Smooth muscle cell (in vitro differentiated cells): ENCODE data around the gene TLCD2. TPM values are rescaled to one million over a fixed set of nuclear protein-coding genes. Genes with fewer than 3 reads are reported as not detected.

Experiments used
- DNase-seq: peaks from one replicate; lab custom pipeline; 2025; ENCODE audit not compliant: unreplicated experiment; lab: John Stamatoyannopoulos, UW
- H2AFZ ChIP-seq: fragments of 200-600 bp; sonication (generic); 2 replicates; pipeline ENCODE4 v1.6.0; 2016; ENCODE audit warnings: antibody characterized with exemption, low read depth, mild to moderate bottlenecking
- H3F3A ChIP-seq: fragments of 200-600 bp; sonication (generic); 2 replicates; pipeline ENCODE4 v1.6.0; 2017; ENCODE audit warnings: antibody characterized with exemption, low read depth
- H3K27ac ChIP-seq: fragments of 200-600 bp; sonication (generic); 2 replicates; pipeline ENCODE4 v1.5.1; 2016; ENCODE audit warnings: low read depth, mild to moderate bottlenecking
- H3K27me3 ChIP-seq: fragments of 200-600 bp; sonication (generic); 2 replicates; pipeline ENCODE4 v1.6.1; 2016; ENCODE audit warnings: low read depth, mild to moderate bottlenecking
- H3K36me3 ChIP-seq: fragments of 200-600 bp; sonication (generic); 2 replicates; pipeline ENCODE4 v1.5.1; 2016; ENCODE audit warnings: low read depth
- H3K4me1 ChIP-seq: fragments of 200-600 bp; sonication (generic); 2 replicates; pipeline ENCODE4 v1.5.1; 2016; ENCODE audit warnings: low read depth
- H3K4me2 ChIP-seq: fragments of 200-600 bp; sonication (generic); 2 replicates; pipeline ENCODE4 v1.6.0; 2016; ENCODE audit warnings: mild to moderate bottlenecking
- H3K4me3 ChIP-seq: fragments of 200-600 bp; sonication (generic); 2 replicates; pipeline ENCODE4 v1.5.1; 2016; ENCODE audit warnings: mild to moderate bottlenecking
- H3K79me2 ChIP-seq: fragments of 200-600 bp; sonication (generic); 2 replicates; pipeline ENCODE4 v1.6.0; 2016; ENCODE audit warnings: low read depth, mild to moderate bottlenecking
- H3K9ac ChIP-seq: fragments of 200-600 bp; sonication (generic); 2 replicates; pipeline ENCODE4 v1.6.0; 2016; ENCODE audit warnings: low read depth
- H3K9me3 ChIP-seq: fragments of 200-600 bp; sonication (generic); replicated peaks from 2 replicates; pipeline ENCODE4 v1.5.1; 2016; ENCODE audit warnings: low read depth
- H4K20me1 ChIP-seq: fragments of 200-600 bp; sonication (generic); 2 replicates; pipeline ENCODE4 v1.6.0; 2016; ENCODE audit warnings: low read depth
- CTCF ChIP-seq: fragments of 200-600 bp; sonication (generic); IDR thresholded peaks from 2 replicates; pipeline ENCODE4 v1.5.1; 2017; ENCODE audit warnings: borderline replicate concordance, mild to moderate bottlenecking, antibody characterized with exemption; ENCODE audit not compliant: insufficient read depth, poor library complexity, severe bottlenecking
- WGBS: methylation state at CpG from one replicate; pipeline ENCODE4 v1.1.7; 2016; ENCODE audit warnings: low lambda C conversion rate; 5-methylcytosine and 5-hydroxymethylcytosine counted together
- polyA plus RNA-seq: library from polyadenylated mRNA; unstranded; fragments of >200 nt; fragmentation: Nextera tagmentation; extraction: Ambion mirVana; gene quantifications from 2 replicates; pipeline ENCODE4 v1.2.1, GENCODE V29; 2016
- total RNA-seq: library from RNA; depleted of rRNA; stranded (reverse); fragments of >200 nt; gene quantifications from 2 replicates; pipeline ENCODE4 v1.2.3, GENCODE V29; 2014

Gene TLCD2
- total and polyA plus RNA-seq, 2 experiments from 2014 or later, result 1.9 to 2.5 TPM

DNA sequence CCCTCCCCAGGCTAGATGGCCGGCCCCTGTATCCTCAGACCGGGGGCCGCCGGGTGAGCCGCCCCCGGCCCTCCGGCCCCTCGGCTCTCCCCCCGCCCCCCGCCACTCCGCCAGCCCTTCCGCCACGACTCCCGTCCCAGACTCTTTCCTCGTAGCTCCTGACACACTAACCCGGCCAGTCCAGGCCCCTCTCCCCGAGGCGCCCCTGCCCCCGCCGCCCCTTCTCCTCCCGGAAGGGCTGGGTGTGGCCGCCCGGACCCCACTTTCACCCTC lies 5.6 kb upstream of the TLCD2 start:
- Histone ChIP-seq H3K9me3 (no peaks in the 10 kb centered on the region), H3K9ac (peak overlapping the region; percentile 100), H3K4me2 (peak overlapping the region; percentile 99), H3F3A (peaks cover 40% of the 10 kb centered on the region), H2AFZ (no peak overlapping the region), H3K36me3 (no peaks in the 10 kb centered on the region), H3K79me2 (peaks cover 50% of the 10 kb centered on the region), H3K27ac (peak overlapping the region; percentile 99), H4K20me1 (peaks cover 52% of the 10 kb centered on the region), H3K4me3 (peak overlapping the region; percentile 97), H3K4me1 (peaks cover 28% of the 10 kb centered on the region), H3K27me3 (no peaks in the 10 kb centered on the region)
- TF ChIP-seq CTCF, result no peak
- WGBS, result 0% methylated on average over 6 of the region's 23 CpGs
- no peak for DNase-seq

- peaks cover 40% of the 10 kb centered on the region for H3F3A ChIP-seq
- WGBS, result 2% methylated on average over 22 of the region's 32 CpGs
- DNase-seq, result peak; percentile 77
- H3K9me3 ChIP-seq, result no peaks in the 10 kb centered on the region
- H3K27me3 ChIP-seq, result no peaks in the 10 kb centered on the region
- peak overlapping the region; percentile 100 for H3K9ac ChIP-seq
- H3K4me2 ChIP-seq, result peak overlapping the region; percentile 99
- no peak overlapping the region for H2AFZ ChIP-seq
- peaks cover 57% of the 10 kb centered on the region for H4K20me1 ChIP-seq
- TF ChIP-seq CTCF, result no peak
- H3K36me3 ChIP-seq, result no peaks in the 10 kb centered on the region
- peaks cover 52% of the 10 kb centered on the region for H3K79me2 ChIP-seq
- H3K27ac ChIP-seq, result peak overlapping the region; percentile 99
- H3K4me1 ChIP-seq, result peaks cover 32% of the 10 kb centered on the region
- H3K4me3 ChIP-seq, result peak overlapping the region; percentile 97
Measured at GRCh38 chr17:1714980-1715802, 5.0 kb upstream of the TLCD2 start.

GRCh38 chr17:1714427-1714979 lies 4.3 kb upstream of the TLCD2 start:
- Histone ChIP-seq H2AFZ (no peak overlapping the region), H4K20me1 (peaks cover 57% of the 10 kb centered on the region), H3K4me1 (peaks cover 32% of the 10 kb centered on the region), H3K36me3 (no peaks in the 10 kb centered on the region), H3K9ac (peak overlapping the region; percentile 100), H3K9me3 (no peaks in the 10 kb centered on the region), H3K4me2 (peak overlapping the region; percentile 99), H3K79me2 (peaks cover 52% of the 10 kb centered on the region), H3F3A (peaks cover 40% of the 10 kb centered on the region), H3K27ac (peak overlapping the region; percentile 99), H3K27me3 (no peaks in the 10 kb centered on the region), H3K4me3 (peak overlapping the region; percentile 97)
- TF ChIP-seq CTCF, result no peak
- WGBS, result 2% methylated on average over 10 of the region's 19 CpGs
- peak; percentile 91 for DNase-seq
